ENCODE measurements around the gene ZMYND12. TPM values are rescaled to one million over a fixed set of nuclear protein-coding genes. Genes with fewer than 3 reads are reported as not detected.

Gene ZMYND12
- polyA plus RNA-seq, 1 of the 3 experiments (the other 2 are of a cell fraction): 0.18 TPM

- TF ChIP-seq RXRA (IDR thresholded peaks at IDR 0.05; ENCODE audit: borderline replicate concordance, low read depth): no peak
- TF ChIP-seq RCOR1 (IDR thresholded peaks at IDR 0.05; ENCODE audit: low read length): peak; percentile 64
- TF ChIP-seq FOXM1 (IDR thresholded peaks at IDR 0.05; ENCODE audit: low read depth): no peak
- TF ChIP-seq, protein P1, sequence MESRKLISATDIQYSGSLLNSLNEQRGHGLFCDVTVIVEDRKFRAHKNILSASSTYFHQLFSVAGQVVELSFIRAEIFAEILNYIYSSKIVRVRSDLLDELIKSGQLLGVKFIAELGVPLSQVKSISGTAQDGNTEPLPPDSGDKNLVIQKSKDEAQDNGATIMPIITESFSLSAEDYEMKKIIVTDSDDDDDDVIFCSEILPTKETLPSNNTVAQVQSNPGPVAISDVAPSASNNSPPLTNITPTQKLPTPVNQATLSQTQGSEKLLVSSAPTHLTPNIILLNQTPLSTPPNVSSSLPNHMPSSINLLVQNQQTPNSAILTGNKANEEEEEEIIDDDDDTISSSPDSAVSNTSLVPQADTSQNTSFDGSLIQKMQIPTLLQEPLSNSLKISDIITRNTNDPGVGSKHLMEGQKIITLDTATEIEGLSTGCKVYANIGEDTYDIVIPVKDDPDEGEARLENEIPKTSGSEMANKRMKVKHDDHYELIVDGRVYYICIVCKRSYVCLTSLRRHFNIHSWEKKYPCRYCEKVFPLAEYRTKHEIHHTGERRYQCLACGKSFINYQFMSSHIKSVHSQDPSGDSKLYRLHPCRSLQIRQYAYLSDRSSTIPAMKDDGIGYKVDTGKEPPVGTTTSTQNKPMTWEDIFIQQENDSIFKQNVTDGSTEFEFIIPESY (IDR thresholded peaks at IDR 0.05; ENCODE audit: borderline replicate concordance, low read depth): no peak
- no peak for TF ChIP-seq YY1 (IDR thresholded peaks at IDR 0.05; ENCODE audit: low read depth)
- peak; percentile 75 for TF ChIP-seq MXI1 (IDR thresholded peaks at IDR 0.05; ENCODE audit: low read depth, low read length)
- TF ChIP-seq FOXJ3 (CRISPR knock-in tag; IDR thresholded peaks at IDR 0.05): peak; percentile 45; the same call in 1 of the 2 replicates
- TF ChIP-seq, protein P2, sequence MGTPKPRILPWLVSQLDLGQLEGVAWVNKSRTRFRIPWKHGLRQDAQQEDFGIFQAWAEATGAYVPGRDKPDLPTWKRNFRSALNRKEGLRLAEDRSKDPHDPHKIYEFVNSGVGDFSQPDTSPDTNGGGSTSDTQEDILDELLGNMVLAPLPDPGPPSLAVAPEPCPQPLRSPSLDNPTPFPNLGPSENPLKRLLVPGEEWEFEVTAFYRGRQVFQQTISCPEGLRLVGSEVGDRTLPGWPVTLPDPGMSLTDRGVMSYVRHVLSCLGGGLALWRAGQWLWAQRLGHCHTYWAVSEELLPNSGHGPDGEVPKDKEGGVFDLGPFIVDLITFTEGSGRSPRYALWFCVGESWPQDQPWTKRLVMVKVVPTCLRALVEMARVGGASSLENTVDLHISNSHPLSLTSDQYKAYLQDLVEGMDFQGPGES (IDR thresholded peaks at IDR 0.05; ENCODE audit: low read depth, low read length): no peak
These were observed 34.8 kb downstream of the ZMYND12 start (continued) for GRCh38 chr1:42420911-42421585.

GRCh38 chr1:42420121-42420520, 35.7 kb downstream of the ZMYND12 start:
- H3K9ac ChIP-seq: no peak overlapping the region
- no peaks in the 10 kb centered on the region for H3K9me3 ChIP-seq
- H3K79me2 ChIP-seq (ENCODE audit: insufficient read depth): no peaks in the 10 kb centered on the region
- H3K36me3 ChIP-seq (replicated peaks in 1 of 2; ENCODE audit: control insufficient read depth in 1 of 2, insufficient read depth in 2 of 2, low read length in 1 of 2): no peaks in the 10 kb centered on the region
- H2AFZ ChIP-seq (ENCODE audit: low read depth): no peak overlapping the region
- no peak for DNase-seq
- 90% methylated on average over 7 of the region's 7 CpGs for WGBS (ENCODE audit: low lambda C conversion rate)
- no peaks in the 10 kb centered on the region for H3K9me2 ChIP-seq
- H3K27me3 ChIP-seq (ENCODE audit: insufficient read depth): no peaks in the 10 kb centered on the region; the same call in 1 of the 2 replicates
- no peaks in the 10 kb centered on the region for H4K20me1 ChIP-seq (ENCODE audit: insufficient read depth)
- no peaks in the 10 kb centered on the region for H3F3A ChIP-seq (replicated peaks; ENCODE audit: insufficient read depth)
- POLR2A ChIA-PET: interaction anchor here (0.5 to 0.6 kb wide), 2 partner anchors 26 to 347 kb away, joined by 3 to 4 read pairs; partner anchors contain the start of genes C1orf50 and P3H1
- CTCF ChIA-PET: interaction anchor here (0.7 kb wide), 1 partner anchor 246 kb away, joined by 3 read pairs; no protein-coding TSS in a partner anchor
- H3K4me1 ChIP-seq (ENCODE audit: control insufficient read depth in 1 of 2, insufficient read depth in 2 of 2, low read depth in 1 of 2, low read length in 1 of 2): peaks cover 6 to 29% of the 10 kb centered on the region in 2 experiments; a peak in 3 of 4 replicates
- no peak overlapping the region for H3K4me2 ChIP-seq
- H3K27ac ChIP-seq (ENCODE audit: low read depth in 2 of 2, low read length in 1 of 2): peak overlapping the region in 1 of 2 experiments; percentile 91; a peak in 1 of 4 replicates
- no peak overlapping the region for H3K4me3 ChIP-seq (ENCODE audit: low read depth in 2 of 2, low read length in 1 of 2)
- TF ChIP-seq FOXM1 (IDR thresholded peaks at IDR 0.05; ENCODE audit: low read depth): no peak
- TF ChIP-seq USF1 (IDR thresholded peaks at IDR 0.05; ENCODE audit: borderline replicate concordance, low read depth): no peak
- TF ChIP-seq RCOR1 (IDR thresholded peaks at IDR 0.05; ENCODE audit: low read length): no peak
- TF ChIP-seq TEAD4 (IDR thresholded peaks at IDR 0.05; ENCODE audit: borderline replicate concordance, insufficient read depth): no peak
- TF ChIP-seq, protein P1 (IDR thresholded peaks at IDR 0.05; ENCODE audit: borderline replicate concordance, low read depth): no peak
- TF ChIP-seq ELF1 (IDR thresholded peaks at IDR 0.05): no peak
- no peak for TF ChIP-seq REST (IDR thresholded peaks at IDR 0.05; ENCODE audit: low read depth, low read length)
- TF ChIP-seq USF2 (IDR thresholded peaks at IDR 0.05; ENCODE audit: borderline replicate concordance, low read depth, low read length): no peak
- TF ChIP-seq TAF1 (IDR thresholded peaks at IDR 0.05; ENCODE audit: borderline replicate concordance, low read depth, low read length): no peak
- TF ChIP-seq, protein P3, sequence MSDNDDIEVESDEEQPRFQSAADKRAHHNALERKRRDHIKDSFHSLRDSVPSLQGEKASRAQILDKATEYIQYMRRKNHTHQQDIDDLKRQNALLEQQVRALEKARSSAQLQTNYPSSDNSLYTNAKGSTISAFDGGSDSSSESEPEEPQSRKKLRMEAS (IDR thresholded peaks at IDR 0.05; ENCODE audit: low read depth): no peak
- no peak for TF ChIP-seq FOSL2 (IDR thresholded peaks at IDR 0.05; ENCODE audit: borderline replicate concordance, low read depth)
- TF ChIP-seq SMC3 (IDR thresholded peaks at IDR 0.05; ENCODE audit: low read depth, low read length): no peak
- TF ChIP-seq MEF2A (IDR thresholded peaks at IDR 0.05; ENCODE audit: borderline replicate concordance, low read depth): no peak

Measured in SK-N-SH (cell line).